Nephron progenitor cell (in vitro differentiated cells): ENCODE measurements around the gene GSG1L.

Experiments
- DNase-seq: peaks from one replicate; pipeline ENCODE4 v3.0.0; 2021
- H3K27ac Mint-ChIP-seq: 2 replicates; pipeline ENCODE4 v1.8.0; 2021; ENCODE audit warnings: mild to moderate bottlenecking, moderate library complexity, mixed read lengths
- H3K27me3 Mint-ChIP-seq: 2 replicates; pipeline ENCODE4 v1.8.0; 2021; ENCODE audit warnings: mild to moderate bottlenecking, low read depth, mixed read lengths; ENCODE audit not compliant: poor library complexity
- H3K36me3 Mint-ChIP-seq: 2 replicates; pipeline ENCODE4 v1.8.0; 2021; ENCODE audit warnings: low read depth, mixed read lengths
- H3K4me1 Mint-ChIP-seq: 2 replicates; pipeline ENCODE4 v1.8.0; 2021; ENCODE audit warnings: mixed read lengths
- H3K4me3 Mint-ChIP-seq: 2 replicates; pipeline ENCODE4 v1.8.0; 2021; ENCODE audit warnings: mild to moderate bottlenecking, moderate library complexity, mixed read lengths
- H3K9me3 Mint-ChIP-seq: 2 replicates; pipeline ENCODE4 v1.8.0; 2021; ENCODE audit warnings: mild to moderate bottlenecking, moderate library complexity, mixed read lengths
- CTCF ChIP-seq: fragments of 200-600 bp; sonication (generic); IDR thresholded peaks from 2 replicates; pipeline ENCODE4 v1.5.0; 2021; ENCODE audit warnings: antibody characterized with exemption

The GSG1L gene

GRCh38 chr16:27786923-27787625 lies 276.4 kb downstream of the GSG1L start:
- no peak for TF ChIP-seq CTCF
- Mint-ChIP-seq H3K36me3 (no peaks in the 10 kb centered on the region), H3K9me3 (no peaks in the 10 kb centered on the region), H3K27ac (peak overlapping the region; percentile 71), H3K4me3 (no peak overlapping the region), H3K27me3 (no peaks in the 10 kb centered on the region), H3K4me1 (peaks cover 36% of the 10 kb centered on the region)
- DNase-seq, result no peak

GRCh38 chr16:27786221-27786922 lies 277.1 kb downstream of the GSG1L start:
- peak; percentile 38 for DNase-seq
- Mint-ChIP-seq H3K36me3 (no peaks in the 10 kb centered on the region), H3K4me3 (no peak overlapping the region), H3K27ac (peak overlapping the region; percentile 71), H3K4me1 (peaks cover 43% of the 10 kb centered on the region), H3K27me3 (no peaks in the 10 kb centered on the region), H3K9me3 (no peaks in the 10 kb centered on the region)
- TF ChIP-seq CTCF, result no peak

- no peaks in the 10 kb centered on the region for H3K9me3 Mint-ChIP-seq
- TF ChIP-seq CTCF, result no peak
- no peaks in the 10 kb centered on the region for H3K36me3 Mint-ChIP-seq
- no peak overlapping the region for H3K27ac Mint-ChIP-seq
- H3K4me3 Mint-ChIP-seq, result no peak overlapping the region
- H3K27me3 Mint-ChIP-seq, result no peaks in the 10 kb centered on the region
- peaks cover 45% of the 10 kb centered on the region for H3K4me1 Mint-ChIP-seq
- no peak for DNase-seq
Measured at GRCh38 chr16:27785307-27785678, 278.2 kb downstream of the GSG1L start.

GRCh38 chr16:27784351-27785306 lies 278.9 kb downstream of the GSG1L start:
- Mint-ChIP-seq H3K4me1 (peaks cover 51% of the 10 kb centered on the region), H3K36me3 (no peaks in the 10 kb centered on the region), H3K27ac (no peak overlapping the region), H3K9me3 (no peaks in the 10 kb centered on the region), H3K27me3 (no peaks in the 10 kb centered on the region), H3K4me3 (no peak overlapping the region)
- TF ChIP-seq CTCF, result no peak
- peak; percentile 31 for DNase-seq

GRCh38 chr16:27781981-27782880 lies 281.3 kb downstream of the GSG1L start:
- H3K27me3 Mint-ChIP-seq, result no peaks in the 10 kb centered on the region
- H3K27ac Mint-ChIP-seq, result peak overlapping the region; percentile 92
- H3K9me3 Mint-ChIP-seq, result no peaks in the 10 kb centered on the region
- H3K36me3 Mint-ChIP-seq, result no peaks in the 10 kb centered on the region
- H3K4me3 Mint-ChIP-seq, result no peak overlapping the region
- peaks cover 51% of the 10 kb centered on the region for H3K4me1 Mint-ChIP-seq
- no peak for DNase-seq
- no peak for TF ChIP-seq CTCF
